Breast epithelium (tissue), 3 donors: ENCODE data around the gene CHST7.

Experiments
- POLR2A ChIP-seq: fragments of 450-650 bp; IDR thresholded peaks from one replicate; pipeline ENCODE4 v1.6.1; 2016; ENCODE audit warnings: antibody characterized with exemption, mild to moderate bottlenecking, moderate library complexity
- POLR2AphosphoS5 ChIP-seq, 3 donors: sonication (generic); formaldehyde crosslinking; IDR thresholded peaks; one replicate each; pipeline ENCODE4 v1.6.1; 2017; ENCODE audit warnings: antibody characterized with exemption in 3 of 3
- TF ChIP-seq, protein P1 (sequence below), 3 donors: fragments of 450-650 bp; IDR thresholded peaks; one replicate each; pipeline ENCODE4 v1.5.1; 2016 to 2017; ENCODE audit warnings: antibody characterized with exemption in 3 of 3, mild to moderate bottlenecking in 3 of 3, moderate library complexity in 3 of 3

DNA sequence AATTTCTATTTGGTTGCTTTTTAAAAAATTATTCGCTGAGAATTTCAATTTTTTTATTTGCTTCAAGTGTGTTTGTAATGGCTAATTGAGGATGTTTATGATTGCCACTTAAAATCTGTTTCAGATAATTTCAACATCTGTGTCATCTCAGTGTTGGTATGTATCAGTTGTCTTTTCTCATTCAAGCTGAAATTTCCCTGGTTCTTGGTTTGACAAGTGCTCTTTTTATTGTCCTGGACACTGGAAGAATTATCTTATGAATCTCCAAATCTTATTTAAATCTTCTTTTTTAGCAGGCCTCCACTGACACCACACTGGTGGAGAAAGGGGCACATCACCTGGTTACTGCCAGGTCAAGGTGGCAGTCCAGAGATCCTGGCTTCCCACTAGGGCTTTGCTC, 21.5 kb downstream of the CHST7 start:
- no peak for TF ChIP-seq POLR2A
- no peak for TF ChIP-seq POLR2AphosphoS5 (IDR thresholded peaks at IDR 0.05)
- TF ChIP-seq, protein P1, sequence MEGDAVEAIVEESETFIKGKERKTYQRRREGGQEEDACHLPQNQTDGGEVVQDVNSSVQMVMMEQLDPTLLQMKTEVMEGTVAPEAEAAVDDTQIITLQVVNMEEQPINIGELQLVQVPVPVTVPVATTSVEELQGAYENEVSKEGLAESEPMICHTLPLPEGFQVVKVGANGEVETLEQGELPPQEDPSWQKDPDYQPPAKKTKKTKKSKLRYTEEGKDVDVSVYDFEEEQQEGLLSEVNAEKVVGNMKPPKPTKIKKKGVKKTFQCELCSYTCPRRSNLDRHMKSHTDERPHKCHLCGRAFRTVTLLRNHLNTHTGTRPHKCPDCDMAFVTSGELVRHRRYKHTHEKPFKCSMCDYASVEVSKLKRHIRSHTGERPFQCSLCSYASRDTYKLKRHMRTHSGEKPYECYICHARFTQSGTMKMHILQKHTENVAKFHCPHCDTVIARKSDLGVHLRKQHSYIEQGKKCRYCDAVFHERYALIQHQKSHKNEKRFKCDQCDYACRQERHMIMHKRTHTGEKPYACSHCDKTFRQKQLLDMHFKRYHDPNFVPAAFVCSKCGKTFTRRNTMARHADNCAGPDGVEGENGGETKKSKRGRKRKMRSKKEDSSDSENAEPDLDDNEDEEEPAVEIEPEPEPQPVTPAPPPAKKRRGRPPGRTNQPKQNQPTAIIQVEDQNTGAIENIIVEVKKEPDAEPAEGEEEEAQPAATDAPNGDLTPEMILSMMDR (IDR thresholded peaks at IDR 0.05): no peak
